RWPE2 (cell line): ENCODE data around the gene STIP1.

ENCODE experiments used
- ATAC-seq: fragments of 200-7000 bp; cut with Tn5 transposase; 3 replicates; pipeline ENCODE4 v1.9.1; 2021; ENCODE audit warnings: low read depth
- DNase-seq: peaks from one replicate; pipeline ENCODE4 v3.0.0-alpha.2; 2020; ENCODE audit warnings: low spot score
- H3K27ac ChIP-seq: fragments of 450-650 bp; 2 replicates; pipeline ENCODE4 v1.5.1; 2017; ENCODE audit warnings: mild to moderate bottlenecking; ENCODE audit not compliant: poor library complexity, severe bottlenecking
- H3K27me3 ChIP-seq: fragments of 250-450 bp; sonication (Bioruptor Pico); 2 replicates; pipeline ENCODE4 v1.5.1; 2021; ENCODE audit warnings: mild to moderate bottlenecking, moderate library complexity; ENCODE audit not compliant: insufficient read depth, poor library complexity, severe bottlenecking
- H3K36me3 ChIP-seq: fragments of 250-450 bp; sonication (Bioruptor Pico); 2 replicates; pipeline ENCODE4 v1.5.1; 2020; ENCODE audit warnings: low read depth, mild to moderate bottlenecking, moderate library complexity
- H3K4me1 ChIP-seq: fragments of 250-450 bp; sonication (Bioruptor Pico); 2 replicates; pipeline ENCODE4 v1.5.1; 2021; ENCODE audit warnings: mild to moderate bottlenecking, moderate library complexity; ENCODE audit not compliant: insufficient read depth, poor library complexity, severe bottlenecking
- H3K4me3 ChIP-seq: fragments of 250-450 bp; sonication (Bioruptor Pico); 2 replicates; pipeline ENCODE4 v1.5.1; 2021; ENCODE audit warnings: mild to moderate bottlenecking, moderate library complexity; ENCODE audit not compliant: severe bottlenecking
- H3K9me3 ChIP-seq: fragments of 250-450 bp; sonication (Bioruptor Pico); 2 replicates; pipeline ENCODE4 v1.5.1; 2021; ENCODE audit warnings: mild to moderate bottlenecking, moderate library complexity; ENCODE audit not compliant: severe bottlenecking
- CTCF ChIP-seq: fragments of 450-650 bp; IDR thresholded peaks from one replicate; pipeline ENCODE4 v1.5.1; 2017; ENCODE audit warnings: mild to moderate bottlenecking, moderate library complexity; ENCODE audit not compliant: poor library complexity, severe bottlenecking

The STIP1 gene

GRCh38 chr11:64239662-64240434 is 53.9 kb downstream of the STIP1 start:
- Histone ChIP-seq H3K4me3 (no peak overlapping the region), H3K36me3 (peaks cover 37% of the 10 kb centered on the region), H3K27me3 (no peaks in the 10 kb centered on the region), H3K9me3 (no peaks in the 10 kb centered on the region), H3K27ac (peak overlapping the region; percentile 98), H3K4me1 (peaks cover 14% of the 10 kb centered on the region)
- ATAC-seq (no peak), DNase-seq (no peak)
- no peak for TF ChIP-seq CTCF

DNA sequence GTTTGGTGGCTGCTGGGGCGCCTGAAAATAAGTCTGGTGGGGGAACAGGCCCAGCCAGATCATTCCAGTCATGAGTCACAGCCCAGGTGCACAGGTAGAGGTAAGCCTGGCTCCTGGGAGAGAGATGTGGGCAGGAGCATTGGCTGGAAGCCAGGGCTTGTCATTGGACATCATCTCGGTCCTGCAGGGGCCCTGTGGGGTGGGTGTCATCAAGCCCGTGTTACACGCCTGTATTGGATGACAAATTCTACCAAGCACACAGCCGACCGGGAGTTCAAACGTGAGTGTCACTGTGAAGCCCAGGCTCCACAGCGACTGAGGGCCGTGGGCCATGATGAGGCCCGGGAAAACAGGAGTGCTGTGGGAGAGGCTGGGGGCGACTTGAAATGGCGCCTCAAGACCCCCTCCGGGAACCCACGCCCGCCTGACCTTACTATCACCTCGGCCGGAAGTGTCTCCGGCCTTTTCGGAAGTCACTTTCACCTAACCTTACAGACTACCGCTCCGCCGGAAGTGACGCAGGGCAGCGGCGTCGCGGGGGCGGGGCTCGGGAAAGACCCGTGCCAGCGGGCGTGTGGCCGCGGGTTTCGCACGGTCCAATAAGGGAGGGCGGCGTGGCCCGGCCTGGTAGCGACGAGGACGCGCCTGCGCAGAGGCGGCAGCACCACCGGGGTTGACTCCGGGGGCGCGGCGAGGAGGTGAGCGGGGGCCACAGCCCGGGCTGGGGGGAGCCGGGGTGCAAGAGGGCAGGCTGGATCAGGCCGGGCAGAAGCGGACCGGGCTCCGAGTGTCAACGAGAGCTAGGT is 54.7 kb downstream of the STIP1 start, which contains the start of gene FKBP2:
TSS of gene FKBP2 (plus strand) at position 661 of the 806 bp plus-strand sequence. CDS start 1,293 bp downstream, outside the sequence.
- Histone ChIP-seq H3K36me3 (peaks cover 40% of the 10 kb centered on the region), H3K27me3 (no peaks in the 10 kb centered on the region), H3K9me3 (no peaks in the 10 kb centered on the region), H3K27ac (peak within 1 kb of the TSS; percentile 98), H3K4me3 (peak within 1 kb of the TSS; percentile 59), H3K4me1 (peaks cover 14% of the 10 kb centered on the region)
- peak; percentile 98 for DNase-seq
- TF ChIP-seq CTCF, result no peak
- peak; percentile 50 for ATAC-seq

DNA sequence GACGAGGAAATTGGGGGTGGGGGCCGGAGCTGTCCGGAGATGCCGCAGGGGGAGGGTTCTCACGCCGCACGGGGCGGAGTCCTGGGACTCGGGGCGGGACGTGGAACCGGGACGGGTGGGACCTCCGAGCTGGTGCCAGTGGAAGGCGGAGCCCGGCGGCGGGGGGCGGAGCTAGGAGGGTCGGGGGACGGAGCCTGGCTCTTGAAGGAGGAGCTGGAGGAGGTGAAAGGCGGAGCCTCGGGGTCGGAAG is 55.2 kb downstream of the STIP1 start:
- Histone ChIP-seq H3K4me3 (peak overlapping the region; percentile 59), H3K36me3 (peaks cover 37% of the 10 kb centered on the region), H3K27ac (peak overlapping the region; percentile 98), H3K27me3 (no peaks in the 10 kb centered on the region), H3K9me3 (no peaks in the 10 kb centered on the region), H3K4me1 (peaks cover 14% of the 10 kb centered on the region)
- peak; percentile 59 for ATAC-seq
- DNase-seq, result peak; percentile 98
- TF ChIP-seq CTCF, result no peak

DNA sequence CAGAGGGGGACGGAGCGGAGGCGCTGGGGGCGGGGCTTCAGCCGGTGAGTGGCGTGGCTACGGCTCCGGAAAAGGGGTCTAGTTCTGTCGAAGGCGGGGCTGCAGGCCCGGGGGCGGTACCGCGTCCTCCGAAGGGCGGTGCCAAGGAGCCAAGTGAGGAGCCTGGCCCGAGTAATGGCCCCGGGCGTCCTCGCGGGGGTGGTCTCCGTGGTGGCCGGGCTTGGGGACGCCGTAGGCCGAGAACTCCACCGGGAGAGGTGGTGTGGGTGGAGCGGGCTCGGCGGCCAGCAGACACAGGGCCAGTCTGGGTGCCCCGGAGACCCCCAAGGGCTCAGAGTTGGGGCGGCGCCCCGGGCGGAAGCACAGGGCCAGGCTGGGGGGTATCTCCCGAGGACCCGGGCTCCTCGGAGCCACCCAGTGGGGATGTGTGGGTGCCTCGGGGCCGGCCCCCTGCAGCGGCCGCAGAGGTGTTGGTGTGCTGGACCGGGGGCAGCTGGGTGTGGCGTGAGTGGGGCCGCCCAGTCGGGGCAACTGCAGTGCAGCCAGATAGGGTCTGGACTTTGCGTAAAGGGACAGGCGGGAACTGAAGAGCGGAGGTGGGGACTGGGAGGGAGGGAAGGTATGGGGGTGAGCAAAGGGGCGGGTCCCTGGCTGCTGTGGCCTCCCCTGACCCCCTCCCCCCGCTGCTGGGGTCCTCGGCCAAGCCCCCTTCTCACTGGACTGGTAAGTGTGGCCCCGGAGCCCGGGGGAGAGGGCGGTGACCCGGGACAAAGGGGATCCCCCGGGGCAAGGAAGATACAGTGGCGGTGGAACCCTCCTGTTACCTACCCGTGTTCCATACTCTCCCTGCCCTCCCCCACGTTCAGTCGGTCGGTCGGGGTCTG is 55.8 kb downstream of the STIP1 start:
- Histone ChIP-seq H3K4me1 (peaks cover 14% of the 10 kb centered on the region), H3K36me3 (peaks cover 37% of the 10 kb centered on the region), H3K9me3 (no peaks in the 10 kb centered on the region), H3K4me3 (peak overlapping the region; percentile 59), H3K27me3 (no peaks in the 10 kb centered on the region), H3K27ac (peak overlapping the region; percentile 98)
- ATAC-seq (peak; percentile 11), DNase-seq (no peak)
- no peak for TF ChIP-seq CTCF
